GM23338 (cell line): ENCODE results near the gene LCE7A. TPM values are rescaled to one million over a fixed set of nuclear protein-coding genes. Genes with fewer than 3 reads are reported as not detected.

Source experiments
- ATAC-seq: fragments of 200-7000 bp; cut with Tn5 transposase; 3 replicates; pipeline ENCODE4 v1.9.1; 2020
- DNase-seq: peaks from one replicate; pipeline ENCODE4 v3.0.0-alpha.2; 2015; ENCODE audit warnings: low spot score
- H2AFZ ChIP-seq: fragments of 200-600 bp; sonication (generic); 2 replicates; pipeline ENCODE4 v1.8.0; 2016; ENCODE audit warnings: antibody characterized with exemption, mild to moderate bottlenecking, moderate library complexity
- H3F3A ChIP-seq: fragments of 200-600 bp; sonication (generic); replicated peaks from 2 replicates; pipeline ENCODE4 v1.8.0; 2017; ENCODE audit warnings: antibody characterized with exemption, mixed run types, low read depth
- H3K27ac ChIP-seq: fragments of 200-600 bp; sonication (generic); 2 replicates; pipeline ENCODE4 v1.6.1; 2016; ENCODE audit warnings: low read depth
- H3K27me3 ChIP-seq: fragments of 200-600 bp; sonication (generic); 2 replicates; pipeline ENCODE4 v1.8.0; 2016; ENCODE audit warnings: mild to moderate bottlenecking, mixed run types, moderate library complexity; ENCODE audit not compliant: insufficient read depth
- H3K36me3 ChIP-seq: fragments of 200-600 bp; sonication (generic); 2 replicates; pipeline ENCODE4 v1.8.0; 2016; ENCODE audit warnings: mild to moderate bottlenecking; ENCODE audit not compliant: insufficient read depth
- H3K4me1 ChIP-seq: fragments of 200-600 bp; sonication (generic); 2 replicates; pipeline ENCODE4 v1.8.0; 2016; ENCODE audit warnings: mild to moderate bottlenecking, moderate library complexity; ENCODE audit not compliant: insufficient read depth
- H3K4me2 ChIP-seq: fragments of 200-600 bp; sonication (generic); 2 replicates; pipeline ENCODE4 v1.7.1; 2017; ENCODE audit warnings: mixed run types
- H3K4me3 ChIP-seq: fragments of 200-600 bp; sonication (generic); 2 replicates; pipeline ENCODE4 v1.6.1; 2016; ENCODE audit warnings: mixed run types
- H3K79me2 ChIP-seq: fragments of 200-600 bp; sonication (generic); replicated peaks from 2 replicates; pipeline ENCODE4 v1.8.0; 2017; ENCODE audit warnings: mild to moderate bottlenecking; ENCODE audit not compliant: insufficient read depth
- H3K9me2 ChIP-seq: fragments of 200-600 bp; sonication (generic); 2 replicates; pipeline ENCODE4 v1.8.0; 2017; ENCODE audit not compliant: insufficient read depth
- H4K20me1 ChIP-seq: fragments of 200-600 bp; sonication (generic); replicated peaks from 2 replicates; pipeline ENCODE4 v1.8.0; 2017; ENCODE audit warnings: mild to moderate bottlenecking; ENCODE audit not compliant: insufficient read depth
- H3K27ac Mint-ChIP-seq: 2 replicates; pipeline ENCODE4 v1.8.0; 2020; ENCODE audit warnings: inconsistent platforms, mild to moderate bottlenecking, moderate library complexity, mixed read lengths
- H3K27me3 Mint-ChIP-seq: 3 replicates; pipeline ENCODE4 v1.8.0; 2022; ENCODE audit warnings: low read depth, mild to moderate bottlenecking, moderate library complexity, mixed read lengths, inconsistent platforms; ENCODE audit not compliant: insufficient read depth, poor library complexity
- H3K36me3 Mint-ChIP-seq: 3 replicates; pipeline ENCODE4 v1.8.0; 2021; ENCODE audit warnings: low read depth, mild to moderate bottlenecking, inconsistent platforms, moderate library complexity, mixed read lengths
- H3K4me1 Mint-ChIP-seq: 3 replicates; pipeline ENCODE4 v1.8.0; 2020; ENCODE audit warnings: mild to moderate bottlenecking, inconsistent platforms, mixed read lengths
- H3K4me3 Mint-ChIP-seq: 3 replicates; pipeline ENCODE4 v1.8.0; 2021; ENCODE audit warnings: moderate library complexity, mild to moderate bottlenecking, inconsistent platforms, mixed read lengths
- H3K9me3 Mint-ChIP-seq: 3 replicates; pipeline ENCODE4 v1.8.0; 2020; ENCODE audit warnings: moderate library complexity, mild to moderate bottlenecking, inconsistent platforms, mixed read lengths
- CREB1 ChIP-seq: fragments of 250-450 bp; sonication (Bioruptor Pico); IDR thresholded peaks from 2 replicates; pipeline ENCODE4 v1.5.0; 2020; ENCODE audit warnings: low read depth, mild to moderate bottlenecking, moderate library complexity
- ETS1 ChIP-seq: IDR thresholded peaks from 2 replicates; pipeline ENCODE4 v1.6.1; 2016; ENCODE audit warnings: antibody characterized with exemption
- EZH2 ChIP-seq: fragments of 200-600 bp; sonication (generic); IDR thresholded peaks from one replicate; pipeline ENCODE4 v1.8.0; 2017; ENCODE audit warnings: antibody characterized with exemption, mild to moderate bottlenecking, low read depth; ENCODE audit not compliant: unreplicated experiment
- EZH2phosphoT487 ChIP-seq: fragments of 200-600 bp; sonication (generic); IDR thresholded peaks from one replicate; pipeline ENCODE4 v1.8.1; 2018; ENCODE audit warnings: antibody characterized with exemption; ENCODE audit not compliant: unreplicated experiment
- JUNB ChIP-seq: IDR thresholded peaks from one replicate; pipeline ENCODE4 v1.6.1; 2016; ENCODE audit warnings: antibody characterized with exemption; ENCODE audit not compliant: unreplicated experiment
- NANOG ChIP-seq: IDR thresholded peaks from 2 replicates; pipeline ENCODE4 v1.6.1; 2016; ENCODE audit warnings: antibody characterized with exemption, borderline replicate concordance
- POLR2AphosphoS5 ChIP-seq: IDR thresholded peaks from 2 replicates; pipeline ENCODE4 v1.6.1; 2016; ENCODE audit warnings: antibody characterized with exemption, low read depth
- REST ChIP-seq: IDR thresholded peaks from one replicate; pipeline ENCODE4 v1.6.1; 2018; ENCODE audit warnings: antibody characterized with exemption; ENCODE audit not compliant: unreplicated experiment
- STAT1 ChIP-seq: IDR thresholded peaks from one replicate; pipeline ENCODE4 v1.6.1; 2016; ENCODE audit warnings: antibody characterized with exemption; ENCODE audit not compliant: unreplicated experiment
- ZNF114 ChIP-seq: fragments of 250-450 bp; sonication (Bioruptor Pico); IDR thresholded peaks from 2 replicates; pipeline ENCODE4 v1.5.0; 2020; ENCODE audit warnings: mild to moderate bottlenecking, moderate library complexity
- ZNF331 ChIP-seq: fragments of 250-450 bp; sonication (Bioruptor Pico); IDR thresholded peaks from 2 replicates; pipeline ENCODE4 v1.5.0; 2020; ENCODE audit warnings: low read depth, mild to moderate bottlenecking, moderate library complexity
- polyA plus RNA-seq: library from polyadenylated mRNA; unstranded; fragments of >200 nt; fragmentation: Nextera tagmentation; extraction: Ambion mirVana; gene quantifications from 2 replicates; pipeline ENCODE4 v1.2.1, GENCODE V29; 2016
- total RNA-seq: library from RNA; depleted of rRNA; stranded (reverse); fragments of >200 nt; shearing (Covaris generic); gene quantifications from 2 replicates; pipeline ENCODE4 v1.2.3, GENCODE V29; 2014
- TF ChIP-seq, protein P1 (sequence below): fragments of 250-450 bp; sonication (Bioruptor Pico); IDR thresholded peaks from 2 replicates; pipeline ENCODE4 v1.5.0; 2020; ENCODE audit warnings: mild to moderate bottlenecking, moderate library complexity
- TF ChIP-seq, protein P2 (sequence below), 2 experiments: fragments of 200-600 bp in 1 of 2; sonication (generic) in 1 of 2; conservative IDR thresholded peaks; 2 replicates each; pipeline versions ENCODE4 v1.5.1 to v1.6.1; 2016 to 2017; ENCODE audit warnings: antibody characterized with exemption in 2 of 2, low read depth in 2 of 2, mild to moderate bottlenecking in 2 of 2, moderate library complexity in 1 of 2

Gene LCE7A
- total and polyA plus RNA-seq, 2 experiments from 2014 or later: not detected

- H3K9me3 Mint-ChIP-seq: peaks cover 8% of the 10 kb centered on the region; the same call in 2 of the 3 replicates
- Histone ChIP-seq H3K4me1 (no peaks in the 10 kb centered on the region), H4K20me1 (no peaks in the 10 kb centered on the region), H3K27me3 (no peaks in the 10 kb centered on the region), H2AFZ (no peak within 1 kb of the TSS), H3K27ac (no peak within 1 kb of the TSS), H3K36me3 (no peaks in the 10 kb centered on the region), H3K79me2 (no peaks in the 10 kb centered on the region), H3F3A (no peaks in the 10 kb centered on the region), H3K9me2 (no peaks in the 10 kb centered on the region), H3K4me2 (no peak within 1 kb of the TSS), H3K4me3 (no peak within 1 kb of the TSS)
- DNase-seq (no peak), ATAC-seq (no peak)
- H3K4me1 Mint-ChIP-seq: no peaks in the 10 kb centered on the region; the same call in 2 of the 3 replicates
- H3K4me3 Mint-ChIP-seq: no peak within 1 kb of the TSS
- H3K36me3 Mint-ChIP-seq: peaks cover 5% of the 10 kb centered on the region; the same call in 2 of the 3 replicates
- no peak for TF ChIP-seq CREB1 (CRISPR knock-in tag)
- no peak for TF ChIP-seq NANOG
- no peak for TF ChIP-seq ZNF114 (CRISPR knock-in tag)
- TF ChIP-seq, protein P1, sequence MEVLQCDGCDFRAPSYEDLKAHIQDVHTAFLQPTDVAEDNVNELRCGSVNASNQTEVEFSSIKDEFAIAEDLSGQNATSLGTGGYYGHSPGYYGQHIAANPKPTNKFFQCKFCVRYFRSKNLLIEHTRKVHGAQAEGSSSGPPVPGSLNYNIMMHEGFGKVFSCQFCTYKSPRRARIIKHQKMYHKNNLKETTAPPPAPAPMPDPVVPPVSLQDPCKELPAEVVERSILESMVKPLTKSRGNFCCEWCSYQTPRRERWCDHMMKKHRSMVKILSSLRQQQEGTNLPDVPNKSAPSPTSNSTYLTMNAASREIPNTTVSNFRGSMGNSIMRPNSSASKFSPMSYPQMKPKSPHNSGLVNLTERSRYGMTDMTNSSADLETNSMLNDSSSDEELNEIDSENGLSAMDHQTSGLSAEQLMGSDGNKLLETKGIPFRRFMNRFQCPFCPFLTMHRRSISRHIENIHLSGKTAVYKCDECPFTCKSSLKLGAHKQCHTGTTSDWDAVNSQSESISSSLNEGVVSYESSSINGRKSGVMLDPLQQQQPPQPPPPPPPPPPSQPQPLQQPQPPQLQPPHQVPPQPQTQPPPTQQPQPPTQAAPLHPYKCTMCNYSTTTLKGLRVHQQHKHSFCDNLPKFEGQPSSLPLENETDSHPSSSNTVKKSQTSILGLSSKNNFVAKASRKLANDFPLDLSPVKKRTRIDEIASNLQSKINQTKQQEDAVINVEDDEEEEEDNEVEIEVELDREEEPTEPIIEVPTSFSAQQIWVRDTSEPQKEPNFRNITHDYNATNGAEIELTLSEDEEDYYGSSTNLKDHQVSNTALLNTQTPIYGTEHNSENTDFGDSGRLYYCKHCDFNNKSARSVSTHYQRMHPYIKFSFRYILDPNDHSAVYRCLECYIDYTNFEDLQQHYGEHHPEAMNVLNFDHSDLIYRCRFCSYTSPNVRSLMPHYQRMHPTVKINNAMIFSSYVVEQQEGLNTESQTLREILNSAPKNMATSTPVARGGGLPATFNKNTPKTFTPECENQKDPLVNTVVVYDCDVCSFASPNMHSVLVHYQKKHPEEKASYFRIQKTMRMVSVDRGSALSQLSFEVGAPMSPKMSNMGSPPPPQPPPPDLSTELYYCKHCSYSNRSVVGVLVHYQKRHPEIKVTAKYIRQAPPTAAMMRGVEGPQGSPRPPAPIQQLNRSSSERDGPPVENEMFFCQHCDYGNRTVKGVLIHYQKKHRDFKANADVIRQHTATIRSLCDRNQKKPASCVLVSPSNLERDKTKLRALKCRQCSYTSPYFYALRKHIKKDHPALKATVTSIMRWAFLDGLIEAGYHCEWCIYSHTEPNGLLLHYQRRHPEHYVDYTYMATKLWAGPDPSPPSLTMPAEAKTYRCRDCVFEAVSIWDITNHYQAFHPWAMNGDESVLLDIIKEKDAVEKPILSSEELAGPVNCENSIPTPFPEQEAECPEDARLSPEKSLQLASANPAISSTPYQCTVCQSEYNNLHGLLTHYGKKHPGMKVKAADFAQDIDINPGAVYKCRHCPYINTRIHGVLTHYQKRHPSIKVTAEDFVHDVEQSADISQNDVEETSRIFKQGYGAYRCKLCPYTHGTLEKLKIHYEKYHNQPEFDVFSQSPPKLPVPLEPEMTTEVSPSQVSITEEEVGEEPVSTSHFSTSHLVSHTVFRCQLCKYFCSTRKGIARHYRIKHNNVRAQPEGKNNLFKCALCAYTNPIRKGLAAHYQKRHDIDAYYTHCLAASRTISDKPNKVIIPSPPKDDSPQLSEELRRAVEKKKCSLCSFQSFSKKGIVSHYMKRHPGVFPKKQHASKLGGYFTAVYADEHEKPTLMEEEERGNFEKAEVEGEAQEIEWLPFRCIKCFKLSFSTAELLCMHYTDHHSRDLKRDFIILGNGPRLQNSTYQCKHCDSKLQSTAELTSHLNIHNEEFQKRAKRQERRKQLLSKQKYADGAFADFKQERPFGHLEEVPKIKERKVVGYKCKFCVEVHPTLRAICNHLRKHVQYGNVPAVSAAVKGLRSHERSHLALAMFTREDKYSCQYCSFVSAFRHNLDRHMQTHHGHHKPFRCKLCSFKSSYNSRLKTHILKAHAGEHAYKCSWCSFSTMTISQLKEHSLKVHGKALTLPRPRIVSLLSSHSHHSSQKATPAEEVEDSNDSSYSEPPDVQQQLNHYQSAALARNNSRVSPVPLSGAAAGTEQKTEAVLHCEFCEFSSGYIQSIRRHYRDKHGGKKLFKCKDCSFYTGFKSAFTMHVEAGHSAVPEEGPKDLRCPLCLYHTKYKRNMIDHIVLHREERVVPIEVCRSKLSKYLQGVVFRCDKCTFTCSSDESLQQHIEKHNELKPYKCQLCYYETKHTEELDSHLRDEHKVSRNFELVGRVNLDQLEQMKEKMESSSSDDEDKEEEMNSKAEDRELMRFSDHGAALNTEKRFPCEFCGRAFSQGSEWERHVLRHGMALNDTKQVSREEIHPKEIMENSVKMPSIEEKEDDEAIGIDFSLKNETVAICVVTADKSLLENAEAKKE (CRISPR knock-in tag): no peak
- TF ChIP-seq, protein P2, sequence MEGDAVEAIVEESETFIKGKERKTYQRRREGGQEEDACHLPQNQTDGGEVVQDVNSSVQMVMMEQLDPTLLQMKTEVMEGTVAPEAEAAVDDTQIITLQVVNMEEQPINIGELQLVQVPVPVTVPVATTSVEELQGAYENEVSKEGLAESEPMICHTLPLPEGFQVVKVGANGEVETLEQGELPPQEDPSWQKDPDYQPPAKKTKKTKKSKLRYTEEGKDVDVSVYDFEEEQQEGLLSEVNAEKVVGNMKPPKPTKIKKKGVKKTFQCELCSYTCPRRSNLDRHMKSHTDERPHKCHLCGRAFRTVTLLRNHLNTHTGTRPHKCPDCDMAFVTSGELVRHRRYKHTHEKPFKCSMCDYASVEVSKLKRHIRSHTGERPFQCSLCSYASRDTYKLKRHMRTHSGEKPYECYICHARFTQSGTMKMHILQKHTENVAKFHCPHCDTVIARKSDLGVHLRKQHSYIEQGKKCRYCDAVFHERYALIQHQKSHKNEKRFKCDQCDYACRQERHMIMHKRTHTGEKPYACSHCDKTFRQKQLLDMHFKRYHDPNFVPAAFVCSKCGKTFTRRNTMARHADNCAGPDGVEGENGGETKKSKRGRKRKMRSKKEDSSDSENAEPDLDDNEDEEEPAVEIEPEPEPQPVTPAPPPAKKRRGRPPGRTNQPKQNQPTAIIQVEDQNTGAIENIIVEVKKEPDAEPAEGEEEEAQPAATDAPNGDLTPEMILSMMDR (conservative IDR thresholded peaks at IDR 0.05; ENCODE audit: low read depth in 2 of 2): no peak
- no peak for TF ChIP-seq STAT1
- TF ChIP-seq EZH2phosphoT487: no peak
- TF ChIP-seq REST: no peak
- no peak for TF ChIP-seq POLR2AphosphoS5
- TF ChIP-seq EZH2: no peak
- no peak for TF ChIP-seq JUNB
- TF ChIP-seq ZNF331 (CRISPR knock-in tag): no peak
- no peak for TF ChIP-seq ETS1
- H3K27me3 Mint-ChIP-seq: peaks cover 6% of the 10 kb centered on the region
- H3K27ac Mint-ChIP-seq: no peak within 1 kb of the TSS
Observed at GRCh38 chr1:152907686-152908601, 48.1 kb downstream of the LCE7A start, which contains the start of gene IVL. TSS of gene IVL (plus strand) at chr1:152908546. CDS start at chr1:152909798, 1,252 bp downstream.
